NB4 (cell line): Measurements from ENCODE around the gene CAB39L.

Source experiments
- DNase-seq: peaks from one replicate; pipeline ENCODE4 v3.0.0; 2010; ENCODE audit warnings: low read depth
- H3K4me3 ChIP-seq: one replicate; pipeline ENCODE4 v1.5.1; 2011; ENCODE audit warnings: mild to moderate bottlenecking, low read depth, low read length, moderate library complexity
- CTCF ChIP-seq: IDR thresholded peaks from one replicate; pipeline ENCODE4 v1.5.1; 2012; ENCODE audit warnings: low read depth, low read length
- MAX ChIP-seq: IDR thresholded peaks from 2 replicates; pipeline ENCODE4 v1.6.1; 2011; ENCODE audit warnings: low read depth, low read length
- MYC ChIP-seq: IDR thresholded peaks from 2 replicates; pipeline ENCODE4 v1.6.1; 2011; ENCODE audit warnings: low read depth, low read length
- POLR2A ChIP-seq: IDR thresholded peaks from 2 replicates; pipeline ENCODE4 v1.6.1; 2011; ENCODE audit warnings: mild to moderate bottlenecking; ENCODE audit not compliant: insufficient read length; ENCODE audit errors: extremely low read depth

CAB39L gene

GRCh38 chr13:49300739-49301589, 142.9 kb downstream of the CAB39L start:
- TF ChIP-seq CTCF (peak; percentile 94), MYC (no peak; the same call in 1 of the 2 replicates), POLR2A (no peak), MAX (peak; percentile 50; the same call in 1 of the 2 replicates)
- DNase-seq, result peak; percentile 84
- H3K4me3 ChIP-seq, result no peak overlapping the region

GRCh38 chr13:49300276-49300675, 143.6 kb downstream of the CAB39L start:
- TF ChIP-seq POLR2A, result no peak
- no peak for TF ChIP-seq MAX
- TF ChIP-seq CTCF, result no peak
- no peak for TF ChIP-seq MYC
- DNase-seq, result no peak
- no peak overlapping the region for H3K4me3 ChIP-seq

- TF ChIP-seq CTCF, result no peak
- no peak for TF ChIP-seq MYC
- no peak for DNase-seq
- no peak overlapping the region for H3K4me3 ChIP-seq
Observed at GRCh38 chr13:49298903-49299605, 144.8 kb downstream of the CAB39L start.

- no peak for DNase-seq
- TF ChIP-seq POLR2A (no peak), CTCF (no peak), MAX (no peak), MYC (no peak)
- H3K4me3 ChIP-seq, result no peak overlapping the region
Observed at GRCh38 chr13:49298416-49298815, 145.4 kb downstream of the CAB39L start.

- TF ChIP-seq MYC (no peak), CTCF (no peak), POLR2A (no peak), MAX (no peak)
- no peak overlapping the region for H3K4me3 ChIP-seq
- DNase-seq, result no peak
Observed at GRCh38 chr13:49297338-49297737, 146.5 kb downstream of the CAB39L start.
